Keratinocyte (primary cell): Measurements from ENCODE around the gene SUCNR1. TPM values are rescaled to one million over a fixed set of nuclear protein-coding genes. Genes with fewer than 3 reads are reported as not detected.
A peak's percentile ranks its signal among the peaks of the same experiment; 100 is the strongest.

Experiments used
- DNase-seq: peaks from one replicate; pipeline ENCODE4 v3.0.0-alpha.2; 2011; ENCODE audit warnings: low read depth, missing footprints, low spot score
- FAIRE-seq: peaks from 2 replicates; lab custom pipeline; 2011; peaks lifted over from hg19 to GRCh38; lab: Jason Lieb, UNC
- H2AFZ ChIP-seq: 2 replicates; pipeline ENCODE4 v1.6.0; 2012; ENCODE audit warnings: low read length, control low read depth, inconsistent platforms; ENCODE audit not compliant: control insufficient read depth
- H3K27ac ChIP-seq: 2 replicates; pipeline ENCODE4 v1.5.1; 2011; ENCODE audit warnings: low read length; ENCODE audit not compliant: control insufficient read depth, insufficient read depth
- H3K27me3 ChIP-seq: 3 replicates; pipeline ENCODE4 v1.6.0; 2011; ENCODE audit warnings: low read length; ENCODE audit not compliant: control insufficient read depth, insufficient read depth; ENCODE audit errors: extremely low read depth
- H3K36me3 ChIP-seq, 2 experiments: 2 replicates in 1 of 2; 3 replicates in 1 of 2; pipeline ENCODE4 v1.5.1; 2011; ENCODE audit warnings: low read length in 2 of 2, mild to moderate bottlenecking in 1 of 2; ENCODE audit not compliant: control insufficient read depth in 2 of 2, insufficient read depth in 2 of 2; ENCODE audit errors: extremely low read depth in 1 of 2
- H3K4me1 ChIP-seq: 3 replicates; pipeline ENCODE4 v1.5.1; 2011; ENCODE audit warnings: low read length; ENCODE audit not compliant: control insufficient read depth, insufficient read depth; ENCODE audit errors: extremely low read depth
- H3K4me2 ChIP-seq: 3 replicates; pipeline ENCODE4 v1.6.0; 2011; ENCODE audit warnings: low read depth, low read length; ENCODE audit not compliant: control insufficient read depth, insufficient read depth; ENCODE audit errors: extremely low read depth
- H3K4me3 ChIP-seq, 3 experiments: fragments of 200-600 bp in 1 of 3; sonication (generic) in 1 of 3; 2 replicates in 2 of 3; 3 replicates in 1 of 3; pipeline ENCODE4 v1.5.1; 2011 to 2016; ENCODE audit warnings: low read length in 3 of 3, mild to moderate bottlenecking in 3 of 3, control low read depth in 2 of 3, inconsistent platforms in 1 of 3, low read depth in 1 of 3, mixed read lengths in 1 of 3, mixed run types in 1 of 3, moderate library complexity in 1 of 3; ENCODE audit not compliant: control insufficient read depth in 2 of 3, insufficient read depth in 2 of 3; ENCODE audit errors: extremely low read depth in 1 of 3
- H3K79me2 ChIP-seq: 2 replicates; pipeline ENCODE4 v1.6.0; 2012; ENCODE audit warnings: low read length; ENCODE audit not compliant: control insufficient read depth, insufficient read depth
- H3K9ac ChIP-seq: 3 replicates; pipeline ENCODE4 v1.6.0; 2011; ENCODE audit warnings: low read length; ENCODE audit not compliant: control insufficient read depth, insufficient read depth; ENCODE audit errors: extremely low read depth
- H3K9me1 ChIP-seq: 3 replicates; pipeline ENCODE4 v1.6.0; 2011; ENCODE audit warnings: low read length; ENCODE audit not compliant: control insufficient read depth, insufficient read depth; ENCODE audit errors: extremely low read depth
- H3K9me3 ChIP-seq: 2 replicates; pipeline ENCODE4 v1.5.1; 2012; ENCODE audit warnings: low read depth, low read length; ENCODE audit not compliant: control insufficient read depth
- H4K20me1 ChIP-seq: 3 replicates; pipeline ENCODE4 v1.6.0; 2011; ENCODE audit warnings: low read length; ENCODE audit not compliant: control insufficient read depth, insufficient read depth; ENCODE audit errors: extremely low read depth
- CTCF ChIP-seq, 3 experiments: IDR thresholded peaks in 1 of 3; conservative IDR thresholded peaks in 1 of 3; optimal IDR thresholded peaks in 1 of 3; 2 replicates in 2 of 3; 3 replicates in 1 of 3; pipeline versions ENCODE3 to v1.5.1; 2011; ENCODE audit warnings: low read length in 3 of 3, mild to moderate bottlenecking in 3 of 3, moderate library complexity in 2 of 3, control low read depth in 1 of 3, inconsistent platforms in 1 of 3; ENCODE audit not compliant: insufficient read depth in 2 of 3; ENCODE audit errors: extremely low read depth in 1 of 3
- EZH2 ChIP-seq: IDR thresholded peaks from one replicate; pipeline ENCODE4 v1.6.1; 2012; ENCODE audit warnings: inconsistent platforms, mild to moderate bottlenecking, low read length, moderate library complexity
- dilution Hi-C: fragments of 300-500 bp; cut with MboI; formaldehyde crosslinking; loops from one replicate; pipeline ENCODE4 v1.7.0; 2020; ENCODE audit warnings: low sequenced_read_pairs; ENCODE audit not compliant: extremely low pct_ligation_motif_present
- polyA plus RNA-seq, 5 experiments: library from polyadenylated mRNA; depleted of rRNA in 3 of 5; stranded (reverse) in 3 of 5; stranded (forward) in 1 of 5; unstranded in 1 of 5; fragments of >200 nt; gene quantifications; 1 replicate in 1 of 5; 2 replicates in 3 of 5; 3 replicates in 1 of 5; pipeline versions ENCODE4 v1.2.1 to v1.2.3, GENCODE V29; 2011 to 2012; ENCODE audit warnings: missing spikeins in 2 of 5, low read depth in 1 of 5, low replicate concordance in 1 of 5

Gene SUCNR1
- polyA plus RNA-seq, 1 donor (not counting 4 experiments of a cell fraction or from before 2014, with no cell fraction given), result not detected

GRCh38 chr3:151918253-151919029 lies 45.0 kb downstream of the SUCNR1 start:
- Histone ChIP-seq H3K4me3 (no peak overlapping the region), H3K9me1 (no peaks in the 10 kb centered on the region), H3K27ac (peak overlapping the region; percentile 65), H3K9me3 (no peaks in the 10 kb centered on the region), H2AFZ (peak overlapping the region; percentile 60), H3K4me1 (peaks cover 17% of the 10 kb centered on the region), H3K36me3 (no peaks in the 10 kb centered on the region), H3K27me3 (no peaks in the 10 kb centered on the region), H3K9ac (no peak overlapping the region), H3K4me2 (no peak overlapping the region), H4K20me1 (no peaks in the 10 kb centered on the region), H3K79me2 (no peaks in the 10 kb centered on the region)
- FAIRE-seq (peak; percentile 55), DNase-seq (no peak)
- dilution Hi-C loops, result no loop called here
- TF ChIP-seq CTCF (optimal IDR thresholded peaks at IDR 0.05 in 1 of 3, IDR thresholded peaks at IDR 0.05 in 1 of 3, conservative IDR thresholded peaks at IDR 0.05 in 1 of 3; ENCODE audit: extremely low read depth in 1 of 3, insufficient read depth in 2 of 3, low read length in 3 of 3), result peak in 2 of 3 experiments; percentile 37 to 47
- no peak for TF ChIP-seq EZH2

GRCh38 chr3:151919030-151919328 lies 45.5 kb downstream of the SUCNR1 start:
- no peak for TF ChIP-seq EZH2
- TF ChIP-seq CTCF (optimal IDR thresholded peaks at IDR 0.05 in 1 of 3, IDR thresholded peaks at IDR 0.05 in 1 of 3, conservative IDR thresholded peaks at IDR 0.05 in 1 of 3; ENCODE audit: extremely low read depth in 1 of 3, insufficient read depth in 2 of 3, low read length in 3 of 3), result no peak
- H3K27me3 ChIP-seq, result no peaks in the 10 kb centered on the region
- H3K4me1 ChIP-seq, result peaks cover 21% of the 10 kb centered on the region
- H3K4me3 ChIP-seq, result no peak overlapping the region
- H4K20me1 ChIP-seq, result no peaks in the 10 kb centered on the region
- peak overlapping the region; percentile 65 for H3K27ac ChIP-seq
- H2AFZ ChIP-seq, result peak overlapping the region; percentile 60
- H3K9ac ChIP-seq, result no peak overlapping the region
- no peak for FAIRE-seq
- no peaks in the 10 kb centered on the region for H3K79me2 ChIP-seq
- H3K36me3 ChIP-seq, result no peaks in the 10 kb centered on the region
- H3K9me3 ChIP-seq, result no peaks in the 10 kb centered on the region
- H3K9me1 ChIP-seq, result no peaks in the 10 kb centered on the region
- dilution Hi-C loops, result no loop called here
- no peak for DNase-seq
- H3K4me2 ChIP-seq, result no peak overlapping the region
